K562 (cell line): Measurements from ENCODE around the gene SLC12A4. TPM values are rescaled to one million over a fixed set of nuclear protein-coding genes. Genes with fewer than 3 reads are reported as not detected.

Experiments
- SPI1 ChIP-seq: IDR thresholded peaks from 2 replicates; pipeline ENCODE4 v1.6.1; 2011; ENCODE audit warnings: low read depth, low read length, control low read depth, borderline replicate concordance
- USF2 ChIP-seq: sonication (generic); formaldehyde crosslinking; IDR thresholded peaks from 2 replicates; pipeline ENCODE4 v1.5.0; 2020; ENCODE audit warnings: missing genetic modification reagents
- YY1 ChIP-seq, 3 experiments: IDR thresholded peaks; 2 replicates each; pipeline ENCODE4 v1.6.1; 2011; ENCODE audit warnings: low read length in 2 of 3, mild to moderate bottlenecking in 2 of 3, moderate library complexity in 2 of 3, borderline replicate concordance in 1 of 3, control low read depth in 1 of 3, low read depth in 1 of 3; ENCODE audit not compliant: insufficient read depth in 3 of 3, insufficient replicate concordance in 2 of 3, control insufficient read depth in 1 of 3, insufficient read length in 1 of 3; ENCODE audit errors: extremely low read depth in 1 of 3
- ZC3H4 ChIP-seq: sonication (generic); formaldehyde crosslinking; IDR thresholded peaks from 2 replicates; pipeline ENCODE4 v1.9.0; 2021; ENCODE audit warnings: missing genetic modification reagents, borderline replicate concordance
- ZNF318 ChIP-seq, 2 experiments: fragments of 450-650 bp; IDR thresholded peaks; 2 replicates each; pipeline ENCODE4 v1.6.1; 2016; ENCODE audit warnings: mild to moderate bottlenecking in 2 of 2, borderline replicate concordance in 1 of 2, low read depth in 1 of 2, moderate library complexity in 1 of 2
- polyA plus RNA-seq, 8 experiments: library from polyadenylated mRNA; depleted of rRNA in 4 of 8; stranded (reverse) in 5 of 8; unstranded in 3 of 8; fragments of >200 nt; fragmentation: Nextera tagmentation in 2 of 8; fragmentation: Illumina TruSeq in 1 of 8; extraction: Ambion mirVana in 2 of 8; extraction: Trizol in 1 of 8; gene quantifications; 2 replicates each; pipeline versions ENCODE4 v1.2.1 to v1.2.3, GENCODE V29; 2011 to 2014; ENCODE audit warnings: inconsistent platforms in 1 of 8, missing spikeins in 1 of 8
- total RNA-seq, 7 experiments: library from RNA; depleted of rRNA in 6 of 7; stranded (reverse); fragments of >200 nt in 6 of 7; fragmentation: Illumina TruSeq in 2 of 7; extraction: Trizol in 2 of 7; gene quantifications; 2 replicates each; pipeline versions ENCODE4 v1.2.1 to v1.2.3, GENCODE V29; 2011 to 2021; ENCODE audit warnings: low replicate concordance in 1 of 7

The SLC12A4 gene
- total and polyA plus RNA-seq, 9 of the 15 experiments (the other 6 are each of a cell fraction or from before 2014, with no cell fraction given) = 0.75 to 43.5 (median 15.0) TPM

DNA sequence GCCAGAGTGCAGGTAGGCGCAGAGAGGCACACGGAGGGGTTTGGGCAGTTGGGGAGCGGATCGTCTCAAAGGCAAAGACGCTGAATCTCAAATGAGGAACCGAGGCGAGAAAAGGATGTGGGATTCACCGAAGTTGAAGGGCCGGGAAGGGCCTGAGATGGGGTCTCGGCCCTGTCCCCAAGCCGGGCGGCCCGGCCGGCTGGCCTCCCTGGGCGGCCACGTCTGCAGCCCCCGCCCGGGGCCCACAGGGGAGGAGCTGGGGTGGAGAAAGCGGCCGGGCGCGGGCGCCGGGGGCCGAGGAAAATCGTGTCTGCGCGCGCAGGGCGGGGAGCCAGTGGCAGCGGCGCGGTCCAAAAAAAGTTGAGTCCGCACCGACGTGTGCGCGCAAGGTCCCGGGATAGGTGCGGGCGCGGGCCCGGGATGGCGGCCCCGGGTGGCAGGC is 458 bp downstream of the SLC12A4 start (continued):
- TF ChIP-seq YY1 (IDR thresholded peaks at IDR 0.05; ENCODE audit: borderline replicate concordance in 1 of 3, control insufficient read depth in 1 of 3, extremely low read depth in 1 of 3, insufficient read depth in 3 of 3, insufficient read length in 1 of 3, insufficient replicate concordance in 2 of 3, low read depth in 1 of 3, low read length in 2 of 3) (peak in 1 of 3 experiments; percentile 15), ZC3H4 (no peak), USF2 (CRISPR knock-in tag) (no peak), SPI1 (0 out of 2 replicates have a peak, but pooled peaks have one; percentile 23), ZNF318 (IDR thresholded peaks at IDR 0.05; ENCODE audit: borderline replicate concordance in 1 of 2, low read depth in 1 of 2) (no peak)
